HG02798 (cell line): ENCODE results near the gene FAM131A.

Source experiments
- ATAC-seq: cut with Tn5 transposase; IDR thresholded peaks from one replicate; pipeline ENCODE4 v1.9.1; 2021; ENCODE audit warnings: mild to moderate bottlenecking; ENCODE audit not compliant: unreplicated experiment, poor library complexity

Gene FAM131A

GRCh38 chr3:184372296-184372821 is 35.0 kb downstream of the FAM131A start:
- ATAC-seq, result no peak

- no peak for ATAC-seq
Observed at GRCh38 chr3:184372911-184373310, 35.5 kb downstream of the FAM131A start.

- no peak for ATAC-seq
Observed at GRCh38 chr3:184373422-184373821, 36.0 kb downstream of the FAM131A start.

DNA sequence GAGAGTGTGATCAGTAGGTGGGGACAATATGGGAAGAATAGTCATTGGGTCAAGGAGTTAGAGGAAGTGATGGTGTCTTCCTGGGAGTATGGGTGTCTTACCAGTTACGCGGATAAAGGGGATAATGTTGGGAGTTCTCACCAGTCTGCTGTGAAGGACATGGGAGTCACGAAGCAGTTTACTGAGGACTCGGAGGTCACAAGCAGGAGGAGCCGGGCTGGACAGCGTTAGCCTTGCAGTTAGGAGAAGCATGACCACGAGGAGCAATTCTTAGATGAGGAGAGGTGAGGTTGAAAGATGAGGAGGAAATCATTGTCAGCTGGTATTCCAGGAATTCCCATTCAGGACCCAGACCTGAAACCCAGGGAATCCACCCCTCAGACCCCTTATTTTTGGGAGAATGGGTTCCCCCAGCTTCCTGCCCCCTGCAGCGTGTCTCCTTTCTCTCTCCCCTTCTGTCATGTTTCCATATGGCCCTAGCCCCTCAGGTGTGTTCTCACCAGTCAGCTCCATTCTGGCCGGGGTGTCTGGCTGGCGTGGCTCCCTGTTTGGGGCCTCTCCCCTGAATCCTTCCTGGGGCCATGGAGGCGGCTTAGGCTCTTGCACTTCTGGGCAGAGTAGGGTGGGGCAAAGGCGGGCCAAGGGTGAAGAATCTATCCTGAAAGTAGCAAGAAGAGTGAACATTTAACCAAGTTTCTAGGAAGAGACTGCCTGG is 38.5 kb downstream of the FAM131A start:
- no peak for ATAC-seq

GRCh38 chr3:184377374-184377773 is 40.0 kb downstream of the FAM131A start:
- no peak for ATAC-seq

GRCh38 chr3:184377882-184378445 is 40.6 kb downstream of the FAM131A start, which contains the start of gene THPO:
Gene THPO, minus strand, starts transcription at chr3:184378207. Its CDS starts 1,948 bp downstream, at chr3:184376259.
- ATAC-seq, result no peak

GRCh38 chr3:184378651-184379357 is 41.4 kb downstream of the FAM131A start:
- ATAC-seq, result no peak

GRCh38 chr3:184379358-184380184 is 42.2 kb downstream of the FAM131A start, which contains the start of gene CHRD:
Gene CHRD, plus strand, starts transcription at chr3:184380054. Its CDS starts 265 bp downstream, at chr3:184380319.
- no peak for ATAC-seq

GRCh38 chr3:184380185-184380626 is 42.8 kb downstream of the FAM131A start:
- no peak for ATAC-seq

DNA sequence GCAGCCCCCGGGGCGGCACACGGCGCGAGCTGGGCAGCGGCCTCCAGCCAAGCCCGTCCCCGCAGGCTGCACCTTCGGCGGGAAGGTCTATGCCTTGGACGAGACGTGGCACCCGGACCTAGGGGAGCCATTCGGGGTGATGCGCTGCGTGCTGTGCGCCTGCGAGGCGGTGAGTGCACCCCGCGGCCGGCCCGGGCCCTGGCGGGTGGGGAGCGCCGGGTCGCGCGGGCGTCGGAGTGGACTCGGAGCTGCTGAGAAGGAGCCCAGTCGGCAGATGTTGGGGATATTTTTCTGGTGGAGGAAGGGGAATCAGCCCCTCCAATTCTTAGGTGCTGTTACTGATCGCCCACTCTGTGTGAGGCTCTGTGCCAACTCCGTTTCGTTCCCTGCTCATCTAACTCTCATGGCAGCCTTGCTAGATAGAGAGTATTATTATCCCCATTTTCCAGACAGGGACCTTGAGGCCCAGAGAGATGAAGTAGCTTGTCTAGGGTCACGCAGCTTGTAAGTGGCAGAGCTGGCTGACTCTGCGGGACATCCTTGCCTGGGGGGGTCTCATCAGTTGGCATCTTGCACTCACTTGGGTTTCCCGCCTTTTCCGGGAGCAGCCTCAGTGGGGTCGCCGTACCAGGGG is 43.3 kb downstream of the FAM131A start:
- ATAC-seq, result no peak

DNA sequence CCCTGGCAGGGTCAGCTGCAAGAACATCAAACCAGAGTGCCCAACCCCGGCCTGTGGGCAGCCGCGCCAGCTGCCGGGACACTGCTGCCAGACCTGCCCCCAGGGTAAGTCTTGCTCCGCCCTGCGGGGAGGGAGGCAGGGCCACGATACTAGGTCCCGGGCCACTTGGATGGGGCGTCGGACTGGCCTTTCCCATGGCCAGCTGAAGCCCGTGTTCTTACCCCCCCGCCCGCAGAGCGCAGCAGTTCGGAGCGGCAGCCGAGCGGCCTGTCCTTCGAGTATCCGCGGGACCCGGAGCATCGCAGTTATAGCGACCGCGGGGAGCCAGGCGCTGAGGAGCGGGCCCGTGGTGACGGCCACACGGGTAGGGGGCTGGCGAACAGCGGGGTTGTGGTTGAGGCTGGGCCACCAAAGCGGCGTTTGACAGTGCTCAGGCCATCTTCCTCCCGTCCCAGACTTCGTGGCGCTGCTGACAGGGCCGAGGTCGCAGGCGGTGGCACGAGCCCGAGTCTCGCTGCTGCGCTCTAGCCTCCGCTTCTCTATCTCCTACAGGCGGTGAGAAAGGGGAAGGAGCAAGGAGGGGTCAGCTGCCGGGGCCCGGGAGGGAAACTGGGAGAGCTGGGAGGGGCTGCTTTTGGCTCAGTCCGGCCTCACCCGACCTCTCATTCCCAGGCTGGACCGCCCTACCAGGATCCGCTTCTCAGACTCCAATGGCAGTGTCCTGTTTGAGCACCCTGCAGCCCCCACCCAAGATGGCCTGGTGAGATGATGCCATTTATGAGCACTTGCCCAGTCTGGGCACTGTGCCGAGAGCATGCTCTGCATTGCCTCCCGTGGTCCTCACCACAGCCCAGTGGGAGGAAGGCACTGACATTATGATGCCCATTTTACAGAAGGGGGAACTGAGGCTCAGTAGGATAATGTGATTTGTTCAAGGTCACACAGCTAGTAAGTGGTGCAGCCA is 44.1 kb downstream of the FAM131A start:
- no peak for ATAC-seq

- ATAC-seq, result no peak
Observed at GRCh38 chr3:184382326-184383032, 45.1 kb downstream of the FAM131A start.

GRCh38 chr3:184383033-184383740 is 45.8 kb downstream of the FAM131A start:
- no peak for ATAC-seq

GRCh38 chr3:184384342-184384741 is 46.9 kb downstream of the FAM131A start:
- no peak for ATAC-seq

DNA sequence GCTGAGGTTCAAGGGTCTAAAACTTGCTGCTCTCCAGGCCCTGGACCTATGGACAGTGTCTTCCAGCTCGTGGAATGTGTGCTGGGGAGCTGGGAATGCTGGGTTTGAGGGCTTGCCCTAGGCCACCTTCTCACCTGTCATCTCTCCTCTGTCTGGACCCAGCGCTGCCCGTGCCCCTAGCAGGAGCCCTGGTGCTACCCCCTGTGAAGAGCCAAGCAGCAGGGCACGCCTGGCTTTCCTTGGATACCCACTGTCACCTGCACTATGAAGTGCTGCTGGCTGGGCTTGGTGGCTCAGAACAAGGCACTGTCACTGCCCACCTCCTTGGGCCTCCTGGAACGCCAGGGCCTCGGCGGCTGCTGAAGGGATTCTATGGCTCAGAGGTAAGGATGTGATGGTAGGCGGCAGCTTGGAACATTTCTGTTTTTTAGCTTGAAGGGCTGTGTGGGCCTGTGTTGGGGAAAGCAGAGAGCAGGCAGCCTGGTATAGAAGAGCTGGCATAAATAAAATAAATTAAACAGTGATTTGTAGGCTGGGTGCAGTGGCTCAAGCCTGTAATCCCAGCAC is 47.5 kb downstream of the FAM131A start:
- no peak for ATAC-seq

DNA sequence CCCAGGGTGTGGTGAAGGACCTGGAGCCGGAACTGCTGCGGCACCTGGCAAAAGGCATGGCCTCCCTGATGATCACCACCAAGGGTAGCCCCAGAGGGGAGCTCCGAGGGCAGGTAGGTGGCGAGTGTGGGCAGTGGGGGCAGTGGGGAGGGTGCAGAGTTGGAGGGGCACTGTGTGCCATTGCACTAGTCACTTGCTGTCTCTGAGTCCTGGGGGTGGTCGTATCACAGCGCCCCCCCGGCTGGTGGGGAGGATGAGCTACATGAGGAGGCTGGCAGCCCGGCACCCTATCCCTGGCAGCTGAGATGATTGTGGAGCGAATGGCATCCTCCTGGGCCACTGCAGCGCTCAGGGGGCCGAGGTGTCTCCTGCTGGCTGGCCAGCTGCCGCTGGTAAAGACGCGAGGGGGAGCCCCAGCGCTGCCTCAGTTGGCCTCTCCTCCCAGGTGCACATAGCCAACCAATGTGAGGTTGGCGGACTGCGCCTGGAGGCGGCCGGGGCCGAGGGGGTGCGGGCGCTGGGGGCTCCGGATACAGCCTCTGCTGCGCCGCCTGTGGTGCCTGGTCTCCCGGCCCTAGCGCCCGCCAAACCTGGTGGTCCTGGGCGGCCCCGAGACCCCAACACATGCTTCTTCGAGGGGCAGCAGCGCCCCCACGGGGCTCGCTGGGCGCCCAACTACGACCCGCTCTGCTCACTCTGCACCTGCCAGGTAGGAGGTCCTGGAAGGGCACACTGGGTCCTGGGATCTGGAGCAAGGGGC is 48.8 kb downstream of the FAM131A start:
- no peak for ATAC-seq
